Measurements from ENCODE around the gene EMP3.
"Not testable (repeated sequence)": the region's sequence is repeated elsewhere in the genome, so short reads cannot be mapped to it uniquely, and the experiment has no call there.

The EMP3 gene

DNA sequence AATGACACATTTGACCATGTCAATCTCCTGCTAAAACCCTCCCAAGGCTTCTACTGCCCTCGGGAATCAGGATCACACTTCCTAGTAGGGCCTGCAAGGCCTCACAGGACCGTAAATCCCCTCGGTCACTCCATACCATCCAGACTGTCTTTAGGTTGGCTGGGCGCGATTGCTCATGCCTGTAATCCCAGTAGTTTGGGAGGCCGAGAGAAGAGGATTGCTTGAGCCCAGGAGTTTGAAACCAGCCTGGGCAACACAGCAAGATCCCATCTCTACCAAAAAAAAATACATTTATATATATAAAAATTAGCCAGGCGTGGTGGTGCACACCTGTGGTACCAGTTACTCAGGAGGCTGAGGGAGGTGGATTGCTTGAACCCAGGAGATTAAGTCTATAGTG, 23.4 kb downstream of the EMP3 start:
- DNase-seq, result no peak

- no peak for DNase-seq
Measured at GRCh38 chr19:48350856-48351255, 25.5 kb downstream of the EMP3 start.

DNA sequence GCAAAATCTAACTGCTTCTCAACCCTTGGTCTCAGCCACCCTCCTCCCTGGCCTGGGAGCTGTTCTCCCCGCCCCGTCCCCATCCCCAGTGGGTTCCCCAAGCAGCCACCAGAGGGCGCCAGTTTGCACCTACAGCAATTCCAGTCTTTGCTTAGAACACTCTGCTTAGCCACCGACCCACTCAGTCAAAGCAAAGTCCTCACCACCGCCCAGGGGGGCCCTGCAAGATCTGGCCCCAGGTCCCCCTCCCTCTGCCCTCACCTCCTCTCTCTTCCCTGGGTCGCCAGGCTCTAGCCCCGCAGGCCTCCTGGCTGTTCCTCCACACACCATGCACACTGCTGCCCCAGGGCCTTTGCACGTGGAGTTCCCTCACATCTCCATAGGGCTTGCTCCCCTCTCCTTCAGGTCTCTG, 26.0 kb downstream of the EMP3 start:
- peak; percentile 44 for DNase-seq

DNA sequence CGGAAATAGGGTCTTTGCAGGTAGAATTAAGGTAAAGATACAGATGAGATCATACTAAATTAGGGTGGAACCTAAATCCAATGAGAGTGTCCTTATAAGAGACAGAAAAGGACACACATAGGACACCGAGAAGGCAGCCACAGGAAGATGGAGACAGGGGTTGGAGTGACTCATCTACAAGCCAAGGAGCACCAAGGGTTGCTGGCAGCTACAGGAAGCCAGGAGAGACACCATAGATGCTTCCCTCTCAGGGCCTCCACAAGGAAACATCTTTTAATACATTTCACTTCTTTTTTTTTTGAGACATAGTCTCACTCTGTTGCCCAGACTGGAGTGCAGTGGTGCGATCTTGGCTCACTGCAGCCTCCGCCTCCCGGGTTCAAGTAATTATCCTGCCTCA, 28.3 kb downstream of the EMP3 start:
- no peak for DNase-seq

DNA sequence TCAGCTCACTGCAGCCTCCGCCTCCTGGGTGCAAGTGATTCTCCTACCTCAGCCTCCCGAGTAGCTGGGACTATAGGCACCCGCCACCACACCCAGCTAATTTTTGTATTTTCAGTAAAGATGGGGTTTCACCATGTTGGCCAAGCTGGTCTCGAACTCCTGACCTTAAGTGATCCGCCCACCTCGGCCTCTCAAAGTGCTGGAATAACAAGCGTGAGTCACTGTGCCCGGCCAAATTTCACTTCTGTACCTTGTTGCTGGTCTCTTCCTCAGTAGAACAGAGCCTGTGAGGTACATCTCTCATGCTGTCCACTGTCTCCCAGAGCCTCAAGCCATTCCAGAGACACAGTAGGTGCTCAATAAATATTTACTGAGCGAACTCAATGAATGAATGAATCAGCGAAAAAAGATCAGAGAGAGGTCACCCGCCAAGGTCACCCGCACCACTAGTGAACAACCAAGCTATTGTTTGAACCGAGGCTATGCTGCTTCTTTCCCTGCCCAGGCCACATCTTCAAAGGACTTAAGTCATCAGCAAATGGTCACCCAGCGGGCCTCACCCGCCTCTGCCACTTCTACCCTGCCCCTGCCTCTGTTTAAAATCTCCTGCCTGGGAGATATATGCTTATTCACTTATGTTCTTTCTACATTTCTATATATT, 29.1 kb downstream of the EMP3 start:
- no peak for DNase-seq

DNA sequence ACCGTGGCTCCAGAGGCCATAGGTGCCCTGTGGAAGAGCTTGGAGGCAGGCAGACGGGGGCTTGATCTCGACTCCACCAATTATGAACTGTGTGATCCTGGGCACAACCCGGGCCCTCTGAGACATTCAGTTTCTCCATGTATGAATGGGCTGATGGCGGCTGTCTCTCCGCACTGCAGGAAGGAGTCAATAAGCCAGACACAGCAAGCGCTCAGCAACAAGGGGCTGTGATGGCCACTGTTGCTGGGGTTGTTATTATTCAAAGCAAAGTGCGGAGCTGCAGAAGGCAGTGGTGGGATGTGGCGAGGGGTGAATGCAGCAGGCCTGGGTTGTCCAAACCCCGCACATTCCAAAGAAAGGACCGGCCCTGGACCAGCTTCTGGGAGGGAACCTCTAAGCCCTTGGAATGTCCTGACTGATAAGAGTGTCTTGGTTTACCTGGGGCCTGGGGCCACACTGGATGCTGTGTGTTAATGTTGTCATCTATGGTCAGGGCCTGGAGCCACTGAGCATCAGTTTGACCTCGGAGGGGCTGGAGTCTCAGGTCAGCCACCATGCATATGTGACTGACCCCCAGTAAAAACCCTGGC, 30.1 kb downstream of the EMP3 start:
- no peak for DNase-seq

- DNase-seq, result no peak
Measured at GRCh38 chr19:48359123-48359522, 33.8 kb downstream of the EMP3 start.

DNA sequence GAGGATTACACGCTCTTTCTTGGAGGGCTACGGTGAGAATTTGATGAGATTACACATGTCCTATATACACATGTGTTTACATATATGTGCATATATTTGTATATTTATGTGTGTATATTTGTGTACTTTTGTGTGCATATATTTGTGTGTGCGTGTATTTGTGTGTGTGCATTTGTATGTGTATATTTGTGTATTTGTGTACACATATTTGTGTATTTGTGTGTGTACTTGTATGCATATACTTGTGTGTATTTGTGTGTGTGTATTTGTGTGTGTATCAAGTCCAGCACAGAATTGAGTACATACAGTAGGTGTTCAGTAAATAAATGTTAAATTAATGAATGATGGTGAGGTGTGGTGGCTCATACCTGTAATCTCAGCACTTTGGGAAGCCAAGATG, 36.6 kb downstream of the EMP3 start:
- DNase-seq, result no peak

GRCh38 chr19:48362716-48363499, 37.6 kb downstream of the EMP3 start:
- DNase-seq, result peak; percentile 94

DNA sequence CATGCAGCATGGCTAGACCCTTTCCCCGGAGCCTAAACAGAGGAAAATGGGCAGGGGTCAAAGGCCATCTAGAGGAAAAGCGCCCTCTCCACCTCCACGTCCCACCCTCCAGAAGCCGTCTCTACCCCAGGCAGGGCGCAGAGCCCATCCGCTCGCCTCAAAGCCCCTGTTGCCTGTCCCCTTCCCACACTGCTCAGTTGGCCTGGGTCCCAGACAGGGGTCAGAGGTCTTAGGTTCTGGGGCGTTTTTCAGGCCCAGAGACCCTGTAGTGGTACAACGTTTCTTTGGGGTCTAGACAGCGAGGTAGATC, 38.1 kb downstream of the EMP3 start:
- no peak for DNase-seq

GRCh38 chr19:48363810-48364597, 38.7 kb downstream of the EMP3 start, which contains the start of the genes SYNGR4 and TMEM143:
Gene SYNGR4 (plus strand): TSS chr19:48364367. CDS start chr19:48365843, 1,476 bp downstream.
Gene TMEM143 (minus strand): TSS chr19:48363940. CDS start chr19:48363920, 20 bp downstream.
- peak; percentile 99 for DNase-seq

DNA sequence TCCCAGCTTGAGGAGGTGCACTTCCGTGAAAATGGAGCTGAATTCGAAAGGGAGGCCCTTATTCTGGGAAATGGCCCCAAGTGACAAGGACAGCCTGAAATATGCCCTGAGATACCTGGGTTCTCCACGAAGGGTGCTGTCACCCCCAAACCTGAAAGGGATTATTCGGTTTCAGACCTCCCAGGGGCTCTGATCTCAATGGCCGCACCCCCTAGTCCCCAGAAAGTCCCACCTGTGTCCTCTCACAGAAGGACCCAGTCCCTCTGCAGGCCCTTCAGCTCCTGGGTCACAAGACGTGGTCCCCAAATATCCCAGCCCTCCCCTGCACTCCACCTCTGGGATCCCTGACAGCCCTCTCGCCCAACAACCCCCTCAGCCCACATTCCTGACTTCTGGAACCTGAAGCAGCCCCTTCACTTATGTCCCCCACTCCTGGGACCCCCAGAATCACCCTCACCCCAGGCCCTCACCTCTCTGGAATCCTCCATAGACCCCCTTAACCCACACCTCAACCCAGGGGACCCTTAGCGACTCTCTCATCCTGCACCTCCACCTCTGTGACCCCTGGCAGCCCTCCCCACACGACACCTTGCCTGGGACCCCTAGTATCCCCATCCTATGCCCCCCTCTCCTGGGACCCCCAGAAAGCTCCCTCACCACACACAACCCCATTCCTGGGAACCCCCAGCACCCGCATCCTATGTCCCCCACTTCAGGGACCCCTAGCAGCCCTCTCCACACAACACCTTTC, 39.4 kb downstream of the EMP3 start:
- no peak for DNase-seq

- DNase-seq, result no peak
Measured at GRCh38 chr19:48365602-48366001, 40.2 kb downstream of the EMP3 start.

DNA sequence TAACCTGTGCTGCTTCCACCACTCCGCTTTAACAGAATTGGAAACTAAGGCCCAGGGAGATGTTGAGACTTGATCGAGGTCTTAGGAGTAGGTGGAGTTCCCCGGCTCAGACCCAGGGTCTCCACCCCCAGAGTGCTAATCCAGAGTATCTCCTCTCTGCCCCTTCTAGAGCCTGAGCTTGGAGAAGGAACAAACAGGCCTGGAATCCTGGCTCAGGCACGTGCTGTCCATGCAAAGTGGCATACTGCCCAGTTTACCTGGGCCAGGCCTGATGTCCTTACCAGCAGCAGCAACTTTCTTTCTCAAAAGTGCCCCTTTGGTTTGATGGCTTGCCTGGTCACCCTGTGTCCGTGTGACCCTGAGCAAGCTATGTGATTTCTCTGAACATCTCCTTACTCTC, 42.5 kb downstream of the EMP3 start:
- DNase-seq, result no peak

GRCh38 chr19:48368936-48369335, 43.6 kb downstream of the EMP3 start:
- DNase-seq, result no peak

- DNase-seq, result no peak
Measured at GRCh38 chr19:48370955-48371354, 45.6 kb downstream of the EMP3 start.

DNA sequence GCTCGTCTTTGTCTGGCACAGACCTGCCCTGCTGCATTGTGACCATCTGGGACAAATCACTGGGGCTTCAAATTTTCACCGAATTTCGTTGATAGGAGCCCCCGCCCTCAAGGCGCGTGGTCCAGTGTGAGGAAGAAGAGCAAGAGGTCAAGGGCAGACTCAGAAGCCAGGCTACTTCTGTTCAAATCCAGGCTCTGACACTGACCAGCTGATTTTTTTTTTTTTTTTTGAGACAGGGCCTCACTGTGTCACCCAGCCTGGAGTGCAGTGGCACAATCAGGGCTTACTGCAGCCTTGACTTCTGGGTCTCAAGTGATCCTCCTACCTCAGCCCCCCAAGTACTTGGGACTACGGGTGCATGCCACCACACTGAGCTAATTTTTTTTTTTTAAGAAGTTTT, 46.0 kb downstream of the EMP3 start:
- no peak for DNase-seq

DNA sequence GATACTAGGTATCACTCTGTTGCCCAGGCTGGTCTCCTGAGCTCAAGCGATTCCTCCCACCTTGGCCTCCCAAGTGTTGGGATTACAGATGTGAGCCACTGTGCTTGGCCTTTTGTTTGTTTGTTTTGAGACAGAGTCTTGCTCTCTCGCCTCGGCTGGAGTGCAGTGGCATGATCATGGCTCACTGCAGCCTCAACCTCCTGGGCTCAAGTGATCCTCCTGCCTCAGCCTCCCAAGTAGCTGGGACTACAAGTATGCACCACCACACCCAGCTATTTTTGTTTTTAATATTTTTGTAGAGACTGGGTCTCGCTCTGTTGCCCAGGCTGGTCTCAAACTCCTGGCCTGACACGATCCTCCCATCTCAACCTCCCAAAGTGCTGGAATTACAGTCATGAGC, 46.4 kb downstream of the EMP3 start:
- not testable (repeated sequence) for DNase-seq

DNA sequence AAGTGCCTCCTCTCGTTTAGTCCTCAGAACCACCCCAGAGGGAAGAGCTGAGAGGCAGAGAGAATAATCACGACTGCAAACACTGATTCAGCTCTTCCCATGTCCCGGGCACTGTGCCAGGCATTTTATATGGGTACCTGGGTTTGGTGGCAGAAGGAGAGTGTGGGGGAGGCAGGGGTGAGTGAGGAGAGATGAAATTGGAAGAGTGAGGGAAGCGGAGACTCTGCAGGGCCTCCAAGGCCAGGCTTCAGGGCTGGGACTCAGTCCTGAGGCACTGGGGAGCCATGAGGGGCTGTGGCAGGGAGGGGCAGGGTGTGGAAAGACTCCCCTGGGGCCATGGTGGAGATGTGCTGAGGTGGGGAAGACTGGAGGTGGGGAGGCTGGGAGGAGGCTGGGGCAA, 47.6 kb downstream of the EMP3 start:
- no peak for DNase-seq

DNA sequence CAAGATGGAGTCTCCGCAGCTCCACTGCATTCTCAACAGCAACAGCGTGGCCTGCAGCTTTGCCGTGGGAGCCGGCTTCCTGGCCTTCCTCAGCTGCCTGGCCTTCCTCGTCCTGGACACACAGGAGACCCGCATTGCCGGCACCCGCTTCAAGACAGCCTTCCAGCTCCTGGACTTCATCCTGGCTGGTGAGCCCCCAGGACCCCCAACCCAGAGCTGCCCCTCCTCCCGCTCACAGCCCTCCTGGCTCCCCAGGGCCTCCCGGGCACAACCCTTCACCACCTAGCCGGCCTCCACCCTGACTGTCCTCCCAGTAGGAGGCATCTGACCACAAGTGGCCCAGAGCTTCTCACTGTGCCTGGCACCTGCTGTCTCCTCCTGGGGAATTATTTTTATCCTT, 48.2 kb downstream of the EMP3 start:
- no peak for DNase-seq

- DNase-seq, result no peak
Measured at GRCh38 chr19:48378194-48378570, 52.8 kb downstream of the EMP3 start.

DNA sequence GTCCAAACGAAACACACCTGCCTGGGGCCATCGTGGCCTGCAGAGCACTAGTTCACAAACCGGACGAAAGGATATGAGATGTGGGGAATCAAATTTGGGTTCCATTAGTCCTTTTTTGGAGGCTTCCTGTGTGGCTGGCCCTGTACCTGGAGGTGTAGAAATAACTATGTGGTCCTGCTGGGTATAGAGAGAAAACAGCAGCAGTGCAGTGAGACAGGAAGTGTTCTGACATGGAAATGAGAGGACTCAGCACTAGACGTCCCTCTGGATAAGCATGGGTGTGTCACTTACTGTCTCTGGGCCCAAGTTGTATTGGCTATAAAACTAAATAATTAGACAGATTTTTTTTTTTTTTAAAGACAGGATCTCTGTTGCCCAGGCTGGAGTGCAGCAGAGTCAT, 53.7 kb downstream of the EMP3 start:
- no peak for DNase-seq

Data from NCI-H1048 (cell line).